NCI-H2029 treated with DMSO at 0.1 percent for 48 hours (cell line): ENCODE results near the gene ZPLD1.

Experiments
- DNase-seq: peaks from one replicate; lab custom pipeline; 2025; lab: John Stamatoyannopoulos, UW

ZPLD1 gene

DNA sequence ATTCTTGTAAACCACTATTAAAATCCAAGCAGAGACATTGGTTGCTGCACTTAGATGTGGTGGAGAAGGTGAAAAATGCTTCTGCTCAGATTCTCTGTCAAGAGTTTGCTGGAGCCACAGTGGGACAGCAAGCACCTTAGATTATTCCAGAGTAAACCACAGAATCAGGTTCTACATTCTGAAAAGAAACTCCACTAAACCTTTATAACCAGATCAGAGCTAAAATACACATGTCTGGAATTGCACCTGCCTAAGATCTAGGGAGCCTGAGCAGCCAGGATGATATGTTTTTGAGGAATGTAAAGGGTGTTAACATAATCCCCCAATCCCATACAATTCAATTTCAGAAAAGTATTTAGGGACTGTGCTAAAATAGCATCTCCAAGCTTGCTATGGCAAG lies at the start of gene ZPLD1:
Gene ZPLD1 (plus strand): TSS at position 301 of the 400 bp plus-strand sequence. CDS start 3,473 bp downstream, outside the sequence.
- DNase-seq, result no peak

GRCh38 chr3:102390171-102390864 lies 44.5 kb upstream of the ZPLD1 start:
- DNase-seq, result no peak

GRCh38 chr3:102390916-102391315 lies 43.9 kb upstream of the ZPLD1 start:
- no peak for DNase-seq

- no peak for DNase-seq
Measured at GRCh38 chr3:102391491-102391890, 43.3 kb upstream of the ZPLD1 start.

DNA sequence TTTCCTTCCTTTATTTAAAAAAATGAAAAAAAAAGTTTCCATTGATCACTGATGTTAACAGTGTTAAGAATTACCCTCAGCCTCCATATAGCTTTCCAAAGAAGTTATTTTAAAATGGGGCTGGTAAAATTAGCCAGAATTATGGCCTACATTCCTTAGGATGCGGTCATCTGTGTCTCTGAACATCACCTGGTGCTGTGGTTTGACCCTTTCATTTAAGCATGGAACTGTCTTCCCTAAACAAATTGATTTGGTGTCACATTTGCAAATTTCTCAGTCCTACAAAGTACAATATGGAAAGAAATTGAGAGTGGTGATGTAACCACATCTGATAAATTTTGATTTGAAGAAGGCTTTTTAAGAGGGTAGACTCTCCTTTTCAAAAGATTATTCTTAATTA lies 40.3 kb upstream of the ZPLD1 start:
- no peak for DNase-seq

DNA sequence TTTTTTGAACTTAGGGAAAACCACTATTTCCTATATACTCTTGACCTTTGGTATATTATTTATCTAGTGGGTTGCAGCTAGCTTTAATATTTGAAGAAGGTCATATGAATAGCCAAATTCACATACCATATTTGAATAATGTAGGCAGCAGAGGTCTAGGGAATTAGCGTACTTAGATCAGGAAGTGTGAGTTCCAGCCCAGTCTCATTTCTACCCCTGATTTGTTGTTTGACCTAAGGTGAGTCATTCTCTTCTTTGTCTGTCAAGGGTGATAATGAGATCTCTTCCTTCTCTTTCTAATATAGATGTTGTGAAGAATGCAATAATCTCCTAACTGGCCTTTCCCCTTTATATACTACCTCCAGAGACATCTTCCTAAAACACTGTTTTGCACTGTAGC lies 36.6 kb upstream of the ZPLD1 start:
- DNase-seq, result no peak

DNA sequence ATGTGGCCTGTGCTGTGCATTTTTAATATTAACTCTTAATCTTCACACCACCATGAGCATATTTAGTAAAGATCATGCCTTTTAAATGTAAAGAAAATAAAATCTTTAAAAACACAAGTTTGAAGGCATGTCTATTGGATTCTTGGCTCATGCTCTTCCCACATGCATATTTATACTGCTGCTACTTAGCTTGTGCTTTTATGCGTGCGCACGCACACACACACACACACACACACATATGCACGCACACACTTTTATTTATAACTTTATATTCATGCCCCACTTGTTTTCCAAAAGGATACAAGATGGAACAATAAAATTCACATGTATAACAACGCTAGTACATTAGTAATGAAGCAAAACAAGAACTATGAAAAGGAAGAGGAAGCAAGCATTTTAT lies 36.1 kb upstream of the ZPLD1 start:
- DNase-seq, result no peak

- no peak for DNase-seq
Measured at GRCh38 chr3:102400142-102400541, 34.7 kb upstream of the ZPLD1 start.

DNA sequence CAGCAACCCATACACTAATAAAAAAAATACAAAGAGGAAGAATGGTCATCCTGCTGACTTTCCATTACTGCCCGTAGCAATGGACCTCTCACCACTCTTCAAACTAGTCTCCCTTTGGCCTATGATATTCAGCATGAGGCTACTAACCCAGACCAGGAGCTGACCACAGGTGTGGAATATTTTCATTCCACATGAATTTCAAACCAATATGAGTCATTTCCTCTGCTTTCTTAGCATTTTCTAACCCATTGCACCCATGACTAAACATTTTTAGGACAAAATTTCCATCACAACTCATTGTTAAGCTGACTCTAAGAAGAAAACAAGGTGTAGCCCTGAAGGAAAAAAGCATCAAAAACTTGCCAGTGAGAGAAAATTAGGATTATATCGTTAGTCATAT lies 34.0 kb upstream of the ZPLD1 start:
- no peak for DNase-seq

- no peak for DNase-seq
Measured at GRCh38 chr3:102410616-102411015, 24.2 kb upstream of the ZPLD1 start.

DNA sequence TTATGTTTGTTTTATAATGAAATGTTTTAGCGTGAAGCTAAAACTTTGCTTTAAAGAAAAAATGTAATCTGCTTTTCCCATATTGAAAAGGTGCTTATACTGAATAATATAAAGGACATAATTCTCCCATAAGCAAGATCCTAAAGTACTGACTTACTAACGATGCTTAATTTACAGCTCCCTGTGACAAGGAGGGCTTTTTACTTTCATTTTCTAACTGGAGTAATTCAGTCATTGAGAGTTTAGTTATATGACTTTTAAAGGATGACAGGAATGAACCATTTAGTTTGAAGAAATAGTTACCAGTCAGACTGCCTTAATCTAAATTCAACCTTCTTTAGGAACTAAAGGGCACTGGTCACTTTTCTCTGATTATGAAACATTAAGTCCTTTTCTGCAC lies 19.3 kb upstream of the ZPLD1 start:
- DNase-seq, result no peak

DNA sequence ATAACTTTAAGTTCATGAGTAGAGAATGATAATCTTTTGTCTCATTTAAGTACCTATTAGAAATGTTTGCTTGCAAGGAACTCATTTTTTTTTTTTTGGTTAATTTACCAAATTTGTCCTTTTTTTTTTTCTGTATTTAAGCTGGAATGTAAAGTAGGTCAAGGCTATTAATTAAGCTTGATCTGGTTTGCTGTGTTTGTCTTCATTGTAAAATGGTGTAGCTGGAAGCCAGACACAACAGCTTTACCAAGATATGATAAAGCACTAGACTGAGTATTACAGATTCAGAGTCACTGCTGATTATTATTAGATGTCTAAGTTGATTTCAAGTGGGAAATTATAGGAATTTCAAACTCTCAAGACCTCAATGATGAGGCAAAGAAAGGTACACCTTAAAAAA lies 15.0 kb upstream of the ZPLD1 start:
- no peak for DNase-seq

GRCh38 chr3:102441832-102442231 lies 7.0 kb downstream of the ZPLD1 start:
- DNase-seq, result no peak

DNA sequence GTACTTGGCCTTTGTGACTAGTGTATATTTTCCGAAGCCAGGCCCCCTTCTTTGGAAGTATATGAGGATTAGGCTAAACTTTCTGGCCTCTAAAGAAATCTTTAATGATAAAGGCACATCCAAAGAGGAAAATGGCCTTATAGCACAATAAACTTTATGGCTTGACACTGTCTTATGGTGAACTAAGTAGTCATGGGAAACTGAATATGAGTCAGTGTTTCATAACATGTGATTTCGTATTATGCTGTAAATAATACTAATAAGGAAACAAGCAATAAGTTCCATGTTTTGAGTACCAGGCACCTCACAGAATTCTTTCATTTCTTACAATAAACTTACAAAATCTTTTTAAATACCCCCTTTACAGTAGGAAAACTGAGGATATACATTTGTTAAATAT lies 8.2 kb downstream of the ZPLD1 start:
- DNase-seq, result no peak

DNA sequence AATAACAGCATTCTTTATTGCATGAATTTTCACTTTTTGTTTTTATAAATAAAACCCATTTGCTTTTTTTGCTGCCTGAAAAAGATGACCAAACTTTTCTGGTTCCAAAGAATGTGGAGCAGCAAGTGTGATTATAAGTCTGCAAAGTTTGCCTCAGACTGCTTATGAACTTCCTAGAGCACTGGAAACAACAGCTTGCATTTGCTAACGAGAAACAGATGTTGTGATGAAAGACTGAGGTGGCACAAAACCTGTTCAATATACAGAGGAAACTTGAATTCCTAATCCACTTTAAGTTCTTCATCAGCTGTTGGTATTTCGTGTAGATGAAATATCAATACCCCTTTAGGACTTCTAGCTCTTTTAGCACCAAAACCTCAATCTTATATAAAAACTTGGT lies 9.3 kb downstream of the ZPLD1 start:
- DNase-seq, result no peak

DNA sequence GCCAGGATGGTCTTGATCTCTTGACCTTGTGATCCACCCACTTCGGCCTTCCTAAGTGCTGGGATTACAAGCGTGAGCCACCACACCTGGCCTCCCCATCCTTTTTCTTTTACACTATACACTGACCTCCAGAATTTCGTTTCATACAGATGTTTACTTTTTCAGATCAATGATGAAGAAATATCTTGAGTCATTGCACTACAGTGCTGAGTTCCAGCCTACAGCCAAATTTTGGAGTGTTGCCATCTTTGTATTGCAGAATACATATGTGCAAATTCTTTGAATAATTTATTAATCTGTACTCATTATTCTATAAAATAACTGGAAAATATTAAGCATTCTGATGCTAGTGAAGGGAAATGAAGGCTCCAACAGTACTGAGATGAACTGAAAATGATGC lies 12.5 kb downstream of the ZPLD1 start:
- DNase-seq, result no peak

DNA sequence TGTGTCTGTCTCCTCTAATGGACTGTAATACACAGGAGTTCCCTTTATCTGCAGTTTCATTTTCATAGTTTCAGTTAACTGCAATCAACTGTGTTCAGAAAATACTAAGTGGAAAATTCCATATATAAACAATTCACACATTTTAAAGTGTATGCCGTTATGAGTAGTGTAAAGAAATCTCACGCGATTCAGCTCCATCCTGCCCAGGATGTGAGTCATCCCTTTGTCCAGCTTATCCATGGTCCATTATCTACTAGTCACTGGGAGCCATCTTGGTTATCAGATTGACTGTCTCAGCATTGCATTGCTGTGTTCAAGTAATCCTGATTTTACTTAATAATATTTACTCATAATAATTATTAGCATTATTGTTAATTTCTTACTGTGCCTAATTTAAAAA lies 14.5 kb downstream of the ZPLD1 start:
- DNase-seq, result no peak

- no peak for DNase-seq
Measured at GRCh38 chr3:102449930-102450329, 15.1 kb downstream of the ZPLD1 start.

GRCh38 chr3:102450976-102451375 lies 16.2 kb downstream of the ZPLD1 start:
- DNase-seq, result no peak

DNA sequence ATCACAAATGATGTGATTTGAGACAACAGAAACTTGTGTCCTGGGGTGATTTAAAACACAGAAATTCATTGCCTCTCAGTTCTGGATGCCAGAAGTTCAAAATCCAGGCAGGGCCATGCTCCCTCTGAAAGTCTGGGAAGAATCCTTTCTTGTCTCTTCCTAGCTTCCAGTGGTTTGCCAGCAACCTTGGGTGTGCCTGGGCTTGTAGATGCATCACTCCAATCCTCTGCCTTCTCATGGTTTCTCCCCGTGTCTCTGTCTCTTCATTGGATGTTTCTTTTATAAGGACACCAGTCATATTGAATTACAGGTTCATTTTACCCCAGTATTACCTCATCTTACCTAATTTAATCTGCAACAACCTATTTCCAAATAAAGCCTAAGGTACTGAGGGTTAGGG lies 16.7 kb downstream of the ZPLD1 start:
- no peak for DNase-seq

DNA sequence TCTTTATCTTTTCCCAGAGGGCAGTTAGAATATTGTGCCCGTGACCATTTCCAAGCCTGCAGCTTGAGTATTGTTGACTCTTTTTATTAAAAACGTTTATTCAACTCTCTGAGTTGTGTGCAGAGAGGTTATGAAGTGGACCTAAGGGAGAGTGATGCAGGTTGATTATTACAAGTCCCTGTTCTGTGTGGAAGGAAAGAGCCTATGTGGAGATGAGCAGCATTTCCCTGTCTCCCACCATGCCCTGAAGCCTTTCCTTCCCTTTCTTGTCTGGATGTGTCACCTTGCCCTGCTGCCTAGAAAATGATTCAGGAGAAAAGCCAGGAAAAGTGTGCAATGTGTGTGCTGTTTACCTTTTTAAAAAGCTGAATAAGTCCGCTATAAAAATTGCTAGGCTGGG lies 19.4 kb downstream of the ZPLD1 start:
- DNase-seq, result no peak

DNA sequence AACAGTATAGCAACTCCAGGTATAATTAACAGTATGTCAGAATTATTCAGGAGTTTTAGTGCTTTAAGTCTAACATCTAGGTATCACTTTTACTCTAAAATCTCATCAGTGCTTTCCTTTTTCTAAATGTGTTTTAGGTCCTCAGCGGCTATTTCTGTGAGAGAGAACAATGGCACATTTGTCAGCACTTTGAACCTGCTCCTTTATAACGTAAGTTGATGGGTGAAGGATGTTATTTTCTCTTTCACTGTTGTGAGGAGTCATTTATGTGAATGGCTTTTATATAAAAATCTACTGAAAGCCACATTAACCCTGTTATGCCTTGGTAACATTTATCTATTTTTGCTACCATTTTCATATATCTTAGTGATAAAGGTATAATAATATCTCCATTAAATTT lies 22.8 kb downstream of the ZPLD1 start:
- DNase-seq, result no peak

DNA sequence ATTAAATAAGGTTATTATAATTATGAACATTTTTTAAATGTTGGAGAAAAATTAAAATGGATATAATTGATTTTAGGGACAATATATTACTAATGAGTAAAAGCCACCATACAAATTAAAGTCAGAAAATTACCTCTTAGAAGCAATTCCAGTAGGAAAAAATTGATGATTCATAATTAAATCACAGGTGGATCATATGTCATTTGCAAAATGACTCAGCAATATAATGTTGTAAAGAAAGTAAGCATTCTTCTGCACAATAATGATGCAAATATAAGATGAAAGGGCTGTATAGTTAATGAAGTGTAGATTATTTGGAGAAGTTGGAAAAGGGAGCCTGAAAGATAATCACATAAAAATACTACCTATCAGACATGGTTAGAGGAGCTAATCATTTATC lies 25.8 kb downstream of the ZPLD1 start:
- no peak for DNase-seq

- DNase-seq, result no peak
Measured at GRCh38 chr3:102464261-102464660, 29.4 kb downstream of the ZPLD1 start.

GRCh38 chr3:102466001-102466400 lies 31.2 kb downstream of the ZPLD1 start:
- no peak for DNase-seq
